H1 (cell line): Measurements from ENCODE around the gene NETO2. TPM values are rescaled to one million over a fixed set of nuclear protein-coding genes. Genes with fewer than 3 reads are reported as not detected.

ENCODE experiments used
- CTCF ChIA-PET: fragments of 300-600 bp; sonication (Branson Sonifier 250); formaldehyde crosslinking; loops from one replicate; lab custom pipeline; 2021; ENCODE audit not compliant: partially characterized antibody; lab: Charles Lee
- POLR2A ChIA-PET: fragments of 300-600 bp; sonication (Branson Sonifier 250); formaldehyde crosslinking; loops from one replicate; lab custom pipeline; 2021; ENCODE audit warnings: inconsistent platforms; ENCODE audit not compliant: partially characterized antibody; lab: Charles Lee
- DNase-seq, 2 experiments: peaks; one replicate each; pipeline versions ENCODE4 v3.0.0 to v3.0.0-alpha.2; 2010 to 2022; ENCODE audit warnings: low spot score in 2 of 2, low read depth in 1 of 2, mixed read lengths in 1 of 2
- FAIRE-seq: peaks from 2 replicates; lab custom pipeline; 2011; peaks lifted over from hg19 to GRCh38; lab: Jason Lieb, UNC
- H2AFZ ChIP-seq: 2 replicates; pipeline ENCODE4 v1.8.1; 2012; ENCODE audit warnings: low read length, inconsistent platforms
- H2AK5ac ChIP-seq: 2 replicates; pipeline ENCODE4 v1.6.1; 2013; ENCODE audit warnings: low read depth, low read length
- H2BK120ac ChIP-seq: replicated peaks from 2 replicates; pipeline ENCODE3; 2013; ENCODE audit warnings: low read depth, low read length, inconsistent platforms
- H2BK12ac ChIP-seq: 2 replicates; pipeline ENCODE4 v1.6.1; 2013; ENCODE audit warnings: low read depth, low read length
- H2BK15ac ChIP-seq: 2 replicates; pipeline ENCODE4 v1.6.1; 2013; ENCODE audit warnings: low read length
- H2BK20ac ChIP-seq: 2 replicates; pipeline ENCODE4 v1.6.1; 2013; ENCODE audit warnings: low read length
- H2BK5ac ChIP-seq: 2 replicates; pipeline ENCODE4 v1.6.1; 2013; ENCODE audit warnings: low read depth, low read length
- H3K14ac ChIP-seq: 2 replicates; pipeline ENCODE4 v1.6.1; 2013; ENCODE audit warnings: inconsistent platforms; ENCODE audit not compliant: insufficient read length
- H3K18ac ChIP-seq: 2 replicates; pipeline ENCODE4 v1.6.1; 2013; ENCODE audit warnings: low read length; ENCODE audit errors: extremely low read depth
- H3K23ac ChIP-seq: 2 replicates; pipeline ENCODE4 v1.6.1; 2013; ENCODE audit warnings: inconsistent platforms; ENCODE audit not compliant: insufficient read length
- H3K23me2 ChIP-seq: 2 replicates; pipeline ENCODE4 v1.6.1; 2013; ENCODE audit warnings: low read depth, low read length
- H3K27ac ChIP-seq: 2 replicates; pipeline ENCODE4 v1.6.1; 2011; ENCODE audit warnings: low read depth, low read length, inconsistent platforms
- H3K27me3 ChIP-seq, 4 experiments: replicated peaks in 1 of 4; 1 replicate in 1 of 4; 2 replicates in 3 of 4; pipeline versions ENCODE4 v1.6.1 to v1.8.1; 2011 to 2013; ENCODE audit warnings: low read length in 3 of 4, mild to moderate bottlenecking in 3 of 4, inconsistent platforms in 2 of 4, mixed read lengths in 2 of 4, moderate library complexity in 1 of 4; ENCODE audit not compliant: control insufficient read depth in 3 of 4, insufficient read depth in 3 of 4; ENCODE audit errors: extremely low read depth in 1 of 4
- H3K36me3 ChIP-seq, 4 experiments: 2 replicates each; pipeline versions ENCODE4 v1.6.1 to v1.8.1; 2011 to 2013; ENCODE audit warnings: mild to moderate bottlenecking in 4 of 4, low read length in 3 of 4, moderate library complexity in 2 of 4, control low read depth in 1 of 4, inconsistent platforms in 1 of 4; ENCODE audit not compliant: insufficient read depth in 4 of 4, control insufficient read depth in 2 of 4
- H3K4ac ChIP-seq: replicated peaks from 2 replicates; pipeline ENCODE3; 2013; ENCODE audit warnings: low read length, low read depth, mixed read lengths, inconsistent platforms; ENCODE audit not compliant: insufficient read length
- H3K4me1 ChIP-seq, 4 experiments: replicated peaks in 1 of 4; 1 replicate in 1 of 4; 2 replicates in 3 of 4; pipeline versions ENCODE4 v1.6.1 to v1.8.1; 2011 to 2013; ENCODE audit warnings: low read length in 3 of 4, inconsistent platforms in 2 of 4, mixed read lengths in 1 of 4; ENCODE audit not compliant: insufficient read depth in 4 of 4, control insufficient read depth in 3 of 4
- H3K4me2 ChIP-seq, 2 experiments: 2 replicates each; pipeline versions ENCODE4 v1.6.1 to v1.8.1; 2011 to 2013; ENCODE audit warnings: low read depth in 2 of 2, low read length in 2 of 2, control low read depth in 1 of 2, inconsistent platforms in 1 of 2, mild to moderate bottlenecking in 1 of 2; ENCODE audit not compliant: insufficient read depth in 1 of 2
- H3K4me3 ChIP-seq, 4 experiments: fragments of 200-600, 300-600 bp in 1 of 4; sonication (generic), shearing (Covaris generic), sonication (Bioruptor Twin) in 1 of 4; 2 replicates each; pipeline versions ENCODE4 v1.5.1 to v1.8.1; 2011 to 2016; ENCODE audit warnings: low read length in 4 of 4, low read depth in 3 of 4, control low read depth in 2 of 4, inconsistent platforms in 2 of 4, mild to moderate bottlenecking in 2 of 4, mixed read lengths in 1 of 4, moderate library complexity in 1 of 4; ENCODE audit not compliant: insufficient read depth in 2 of 4; ENCODE audit errors: extremely low read depth in 1 of 4
- H3K56ac ChIP-seq: replicated peaks from 2 replicates; pipeline ENCODE3; 2013; ENCODE audit warnings: low read depth, mild to moderate bottlenecking, mixed read lengths, low read length, inconsistent platforms; ENCODE audit not compliant: insufficient read length
- H3K79me1 ChIP-seq: 2 replicates; pipeline ENCODE4 v1.6.1; 2013; ENCODE audit warnings: low read depth, low read length, control low read depth
- H3K79me2 ChIP-seq, 2 experiments: 2 replicates each; pipeline versions ENCODE4 v1.6.1 to v1.8.1; 2012 to 2013; ENCODE audit warnings: low read length in 2 of 2, mild to moderate bottlenecking in 2 of 2, inconsistent platforms in 1 of 2; ENCODE audit not compliant: insufficient read depth in 2 of 2, control insufficient read depth in 1 of 2
- H3K9ac ChIP-seq, 4 experiments: replicated peaks in 1 of 4; 1 replicate in 1 of 4; 2 replicates in 3 of 4; pipeline versions ENCODE4 v1.6.1 to v1.8.1; 2011 to 2013; ENCODE audit warnings: low read depth in 3 of 4, low read length in 3 of 4, control low read depth in 2 of 4, mild to moderate bottlenecking in 2 of 4, moderate library complexity in 2 of 4, inconsistent platforms in 1 of 4; ENCODE audit errors: extremely low read depth in 1 of 4
- H3K9me3 ChIP-seq, 2 experiments: 2 replicates each; pipeline versions ENCODE4 v1.6.1 to v1.8.1; 2012 to 2013; ENCODE audit warnings: mild to moderate bottlenecking in 2 of 2, moderate library complexity in 2 of 2, control low read depth in 1 of 2, inconsistent platforms in 1 of 2, low read depth in 1 of 2, low read length in 1 of 2, mixed read lengths in 1 of 2; ENCODE audit not compliant: insufficient read depth in 2 of 2
- H4K20me1 ChIP-seq, 2 experiments: replicated peaks in 1 of 2; 2 replicates each; pipeline versions ENCODE3 to v1.8.1; 2011 to 2013; ENCODE audit warnings: inconsistent platforms in 2 of 2, low read length in 2 of 2, mild to moderate bottlenecking in 1 of 2; ENCODE audit not compliant: insufficient read depth in 2 of 2, control insufficient read depth in 1 of 2
- H4K5ac ChIP-seq: 2 replicates; pipeline ENCODE4 v1.6.1; 2013; ENCODE audit warnings: low read length, low read depth, mixed read lengths, inconsistent platforms; ENCODE audit not compliant: insufficient read length
- H4K8ac ChIP-seq: 2 replicates; pipeline ENCODE4 v1.8.0; 2013; ENCODE audit warnings: mild to moderate bottlenecking, moderate library complexity, low read length, inconsistent platforms; ENCODE audit not compliant: insufficient read depth; ENCODE audit errors: extremely low read depth
- H4K91ac ChIP-seq: replicated peaks from 2 replicates; pipeline ENCODE3; 2013; ENCODE audit warnings: low read length, mixed read lengths, inconsistent platforms; ENCODE audit not compliant: insufficient read length
- BRCA1 ChIP-seq: IDR thresholded peaks from 2 replicates; pipeline ENCODE4 v1.6.1; 2012; ENCODE audit warnings: low read depth, low read length, improper control_type of control experiment
- KDM1A ChIP-seq: fragments of 200-600, 300-600 bp; sonication (generic); IDR thresholded peaks from 2 replicates; pipeline ENCODE4 v1.7.1; 2016; ENCODE audit warnings: mild to moderate bottlenecking, low read length, borderline replicate concordance
- KDM4A ChIP-seq: IDR thresholded peaks from one replicate; pipeline ENCODE4 v1.7.1; 2012; ENCODE audit warnings: low read depth, mild to moderate bottlenecking, moderate library complexity, low read length, inconsistent platforms; ENCODE audit not compliant: severe bottlenecking
- POU5F1 ChIP-seq: IDR thresholded peaks from 2 replicates; pipeline ENCODE4 v1.6.1; 2011; ENCODE audit warnings: low read depth, mild to moderate bottlenecking, low read length, moderate library complexity
- SIN3A ChIP-seq, 2 experiments: IDR thresholded peaks in 1 of 2; conservative IDR thresholded peaks in 1 of 2; 2 replicates each; pipeline ENCODE4 v1.6.1; 2011 to 2012; ENCODE audit warnings: low read length in 2 of 2, improper control_type of control experiment in 1 of 2, low read depth in 1 of 2, mild to moderate bottlenecking in 1 of 2
- SIX5 ChIP-seq: IDR thresholded peaks from 2 replicates; pipeline ENCODE4 v1.6.1; 2011; ENCODE audit warnings: mild to moderate bottlenecking, low read depth, low read length
- SP2 ChIP-seq: IDR thresholded peaks from 2 replicates; pipeline ENCODE4 v1.6.1; 2012; ENCODE audit warnings: mild to moderate bottlenecking, low read length, inconsistent platforms
- TAF1 ChIP-seq: IDR thresholded peaks from 2 replicates; pipeline ENCODE4 v1.6.1; 2011; ENCODE audit warnings: mild to moderate bottlenecking, low read depth, low read length
- WGBS, 2 experiments: shearing (Covaris generic) in 1 of 2; methylation state at CpG; one replicate each; pipeline versions ENCODE4 v1.1.6 to v1.1.7; 2013 to 2015; ENCODE audit warnings: low lambda C conversion rate in 2 of 2, mixed read lengths in 2 of 2, inconsistent platforms in 1 of 2, low coverage in 1 of 2, missing lambda C conversion rate in 1 of 2; ENCODE audit not compliant: insufficient replicate concordance in 2 of 2, insufficient coverage in 1 of 2, insufficient read length in 1 of 2; ENCODE audit errors: extremely low coverage in 1 of 2, missing lambda C conversion rate in 1 of 2; 5-methylcytosine and 5-hydroxymethylcytosine counted together
- polyA plus RNA-seq, 7 experiments: library from polyadenylated mRNA; depleted of rRNA in 3 of 7; stranded (reverse) in 5 of 7; unstranded in 2 of 7; fragments of >200 nt in 5 of 7; fragments of 200-250 nt in 2 of 7; gene quantifications; 1 replicate in 5 of 7; 2 replicates in 1 of 7; 4 replicates in 1 of 7; pipeline versions ENCODE4 v1.2.1 to v1.2.3, GENCODE V29; 2011 to 2013; ENCODE audit warnings: missing spikeins in 2 of 7, mixed read lengths in 2 of 7
- total RNA-seq: library from RNA; stranded (reverse); fragmentation: NEBNext Ultra II Directional; extraction: Animal tissue kit (Norgen Biotek cat#: 25700); gene quantifications from 2 replicates; pipeline ENCODE4 v1.2.1, GENCODE V29; 2021
- TF ChIP-seq, protein P1 (sequence below): IDR thresholded peaks from 2 replicates; pipeline ENCODE4 v1.6.1; 2011; ENCODE audit warnings: low read depth, mild to moderate bottlenecking, low read length; ENCODE audit not compliant: insufficient read depth

Gene NETO2
- total and polyA plus RNA-seq, 2 of the 8 experiments (the other 6 are each of a cell fraction or from before 2014, with no cell fraction given): 9.4 to 12.5 TPM

DNA sequence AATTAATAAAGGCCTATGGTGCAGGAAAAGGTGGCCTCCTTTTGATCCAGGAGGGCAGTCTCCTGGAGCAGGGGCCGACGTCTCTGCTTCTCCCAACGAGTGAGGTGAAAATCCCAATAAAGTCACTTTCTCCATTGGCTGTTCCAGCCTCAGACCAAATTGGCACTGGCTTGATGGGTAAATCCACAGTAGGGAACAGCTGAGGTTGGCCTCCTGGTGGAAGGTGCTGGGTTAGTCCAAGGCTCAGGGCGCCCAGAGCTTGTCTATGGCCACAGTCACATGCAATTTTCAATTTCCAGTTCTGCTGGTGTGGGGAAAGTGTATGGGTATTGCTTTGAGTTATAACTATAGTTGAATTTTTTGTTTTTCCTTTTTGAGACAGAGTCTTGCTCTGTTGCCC is 79.0 kb downstream of the NETO2 start:
- Histone ChIP-seq H3K4me3 (no peak overlapping the region), H3K9ac (no peak overlapping the region), H3K18ac (no peak overlapping the region), H3K14ac (no peak overlapping the region), H2BK5ac (no peak overlapping the region), H2BK20ac (no peak overlapping the region), H3K9me3 (no peaks in the 10 kb centered on the region), H3K79me1 (no peaks in the 10 kb centered on the region), H3K79me2 (no peaks in the 10 kb centered on the region), H2AFZ (no peak overlapping the region), H3K4ac (no peak overlapping the region), H3K36me3 (no peaks in the 10 kb centered on the region), H4K20me1 (no peaks in the 10 kb centered on the region), H3K56ac (no peak overlapping the region), H3K4me2 (no peak overlapping the region), H4K91ac (no peak overlapping the region), H3K27ac (no peak overlapping the region), H3K23ac (no peak overlapping the region), H3K27me3 (no peaks in the 10 kb centered on the region), H2AK5ac (no peak overlapping the region), H2BK120ac (no peak overlapping the region), H4K8ac (no peak overlapping the region), H2BK12ac (no peak overlapping the region), H3K23me2 (no peaks in the 10 kb centered on the region), H2BK15ac (no peak overlapping the region), H3K4me1 (peaks cover 0 to 3% (median 0%) of the 10 kb centered on the region in 4 experiments; a peak in 1 of 7 replicates), H4K5ac (no peak overlapping the region)
- TF ChIP-seq KDM4A (no peak), TAF1 (no peak), BRCA1 (no peak), SP2 (no peak), POU5F1 (no peak), SIX5 (no peak), SIN3A (conservative IDR thresholded peaks at IDR 0.05 in 1 of 2, IDR thresholded peaks at IDR 0.05 in 1 of 2; ENCODE audit: low read depth in 1 of 2, low read length in 2 of 2) (no peak), KDM1A (no peak)
- TF ChIP-seq, protein P1, sequence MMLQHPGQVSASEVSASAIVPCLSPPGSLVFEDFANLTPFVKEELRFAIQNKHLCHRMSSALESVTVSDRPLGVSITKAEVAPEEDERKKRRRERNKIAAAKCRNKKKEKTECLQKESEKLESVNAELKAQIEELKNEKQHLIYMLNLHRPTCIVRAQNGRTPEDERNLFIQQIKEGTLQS: no peak
- FAIRE-seq: no peak
- 95% methylated on average over 4 of the region's 4 CpGs; no CpG with 5 or more reads in 1 of the 2 experiments for WGBS, 2 experiments
- ChIA-PET CTCF (interaction anchor here (0.6 to 1.3 kb wide), 2 partner anchors 20 to 808 kb away, joined by 3 to 4 read pairs; no protein-coding TSS in a partner anchor), POLR2A (interaction anchor here (0.6 kb wide), 1 partner anchor 221 kb away, joined by 3 read pairs; no protein-coding TSS in a partner anchor)
- DNase-seq: no peak
